GM18870 (cell line): ENCODE data around the gene RMI2.

Experiments used
- ATAC-seq: cut with Tn5 transposase; IDR thresholded peaks from one replicate; pipeline ENCODE4 v1.9.1; 2021; ENCODE audit warnings: moderate library complexity; ENCODE audit not compliant: unreplicated experiment

Gene RMI2

DNA sequence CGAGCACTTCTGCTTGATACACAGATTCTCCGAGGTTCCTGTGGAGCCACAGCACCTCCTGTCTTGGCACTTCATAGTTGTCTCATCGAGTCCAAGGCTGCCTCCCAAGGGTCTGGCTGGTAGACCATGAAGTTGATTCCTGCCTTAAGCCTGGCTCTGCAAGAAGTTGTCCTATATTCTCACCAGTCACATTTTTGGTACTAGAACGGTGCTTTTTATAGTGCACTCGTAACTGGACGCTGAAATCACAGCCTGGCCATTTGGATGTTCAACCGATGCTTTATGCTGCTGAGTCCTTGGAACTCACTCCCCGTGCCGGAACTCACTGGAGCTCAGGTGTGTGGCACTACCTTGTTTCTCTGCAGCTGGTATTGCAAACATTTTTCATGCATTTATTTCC is 35.6 kb downstream of the RMI2 start:
- no peak for ATAC-seq

DNA sequence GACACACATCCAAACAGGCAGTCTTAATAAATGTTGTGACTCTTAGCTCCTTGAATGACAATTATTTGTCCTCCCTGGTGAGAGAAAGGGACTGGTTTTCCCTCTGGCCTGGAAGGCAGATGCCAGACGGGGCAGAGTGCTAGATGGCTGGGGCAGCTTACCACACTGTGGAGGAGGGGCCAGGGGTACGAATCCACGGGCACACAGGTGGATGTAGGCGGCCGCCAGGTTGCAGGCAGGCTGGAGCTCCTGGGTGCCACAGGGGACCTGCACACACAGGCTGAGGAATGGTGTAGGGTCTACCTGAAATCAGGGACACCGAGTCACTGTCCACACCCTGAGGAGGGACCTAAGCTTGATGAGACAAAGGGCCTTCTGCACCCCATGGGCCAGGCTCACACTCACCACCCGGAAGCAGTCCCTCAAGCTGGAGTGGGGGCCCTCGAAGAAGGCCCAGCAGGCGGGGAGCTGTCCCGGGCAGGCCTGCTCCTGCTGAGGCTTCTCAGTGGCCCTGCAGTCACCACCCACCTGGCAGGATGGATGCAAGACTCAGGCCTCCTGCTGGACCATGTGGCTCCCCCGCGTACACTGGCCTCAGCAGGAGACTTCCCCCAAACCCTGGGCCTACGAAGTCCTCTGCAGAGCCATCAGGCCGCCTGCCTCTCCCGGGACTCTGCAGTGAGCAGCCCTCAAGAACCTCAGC is 38.4 kb downstream of the RMI2 start:
- ATAC-seq: no peak

DNA sequence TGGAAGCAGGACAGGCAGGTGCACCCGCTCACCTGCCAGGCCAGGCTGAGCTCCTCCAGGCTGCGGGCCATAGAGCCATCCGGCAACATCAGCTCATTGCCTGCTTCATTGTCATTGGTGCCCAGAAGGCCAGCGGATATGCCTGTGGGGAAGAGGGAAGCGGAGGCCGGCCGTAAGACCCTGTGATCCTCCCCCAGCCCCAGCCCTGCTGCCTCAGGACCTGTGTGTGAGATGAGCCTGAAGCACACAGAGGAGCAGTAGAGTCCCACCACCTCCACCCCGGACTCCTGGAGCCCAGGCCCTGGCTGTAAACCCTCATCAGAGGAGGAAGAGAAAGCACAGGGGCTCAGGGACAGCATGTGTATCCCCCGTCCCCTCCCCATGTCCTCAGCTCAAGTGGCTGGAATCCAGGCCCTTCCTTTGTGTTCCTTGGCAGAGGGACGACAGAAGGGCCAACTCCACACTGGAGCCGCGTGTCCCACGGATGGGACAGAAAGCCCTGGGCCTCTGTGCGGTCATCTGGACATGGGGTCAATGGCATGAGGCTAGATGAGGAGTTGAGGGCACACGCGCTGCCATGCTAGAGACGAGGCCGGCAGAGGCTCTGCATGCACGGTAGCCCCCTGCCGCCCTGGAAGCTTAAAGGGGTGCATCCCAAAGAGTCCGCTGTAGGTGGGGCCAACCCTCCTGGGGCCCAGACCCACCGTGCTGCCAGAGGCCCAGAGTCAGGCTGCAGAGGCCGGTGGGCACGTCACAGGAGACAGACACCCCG is 39.1 kb downstream of the RMI2 start:
- ATAC-seq: no peak

DNA sequence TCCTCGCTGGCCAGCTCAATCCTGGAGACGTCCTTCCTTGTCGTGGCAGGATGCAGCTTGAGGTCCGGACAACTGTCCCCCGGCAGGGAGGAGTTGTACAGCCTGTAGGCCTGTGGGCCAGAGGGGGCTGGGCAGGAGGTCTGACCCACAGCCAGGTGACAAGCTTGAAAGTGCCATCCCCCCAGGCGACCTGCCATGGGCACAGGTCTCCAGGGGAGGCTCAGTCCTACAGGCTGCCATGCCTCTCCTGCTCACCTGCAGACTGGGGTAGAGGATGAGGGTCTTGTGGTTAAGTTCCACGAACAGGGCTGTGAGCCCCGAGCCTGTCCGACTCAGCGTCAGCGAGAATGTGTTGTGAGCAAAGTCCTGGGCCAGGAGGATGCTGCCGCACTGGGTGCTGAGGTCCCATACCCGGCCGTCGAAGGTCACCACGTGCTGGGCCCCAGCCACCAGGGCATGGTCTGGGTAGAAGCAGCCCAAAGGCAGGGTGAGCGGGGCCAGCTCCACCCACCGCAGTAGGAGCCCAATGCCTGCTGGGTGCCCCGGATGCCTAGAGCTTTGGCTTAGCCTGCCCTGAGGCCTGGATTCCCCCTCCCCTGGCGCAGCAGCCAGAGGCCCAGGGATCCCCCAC is 39.8 kb downstream of the RMI2 start:
- no peak for ATAC-seq

DNA sequence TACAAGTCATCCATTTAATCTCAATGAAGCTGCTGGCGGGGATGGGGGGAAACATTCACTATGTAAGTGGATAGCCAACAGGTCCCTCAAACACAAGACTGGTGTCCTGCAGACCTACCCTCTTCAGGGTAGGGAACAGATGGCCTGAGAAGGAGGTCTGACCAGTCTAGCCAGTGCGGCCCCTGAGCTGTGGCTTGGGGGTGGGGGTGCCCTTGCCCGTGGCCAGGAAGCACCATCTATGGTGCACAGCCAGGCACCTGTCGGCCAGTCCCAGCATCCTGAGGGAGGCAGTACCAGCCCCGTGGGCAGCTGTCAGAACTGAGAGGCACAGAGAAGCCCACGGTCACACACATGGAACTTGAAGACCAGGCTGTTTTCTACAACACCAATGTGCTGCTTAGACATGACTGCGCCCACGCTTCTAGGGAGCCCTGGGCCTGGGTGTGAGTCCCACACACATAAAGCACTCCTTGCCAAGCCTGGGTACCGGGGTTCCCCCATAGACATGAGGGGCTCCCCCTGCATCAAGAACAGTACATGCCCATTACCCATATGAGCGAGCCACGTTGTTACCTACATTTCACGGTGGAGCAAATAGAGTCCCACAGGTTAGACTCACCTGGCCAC is 40.9 kb downstream of the RMI2 start:
- no peak for ATAC-seq

DNA sequence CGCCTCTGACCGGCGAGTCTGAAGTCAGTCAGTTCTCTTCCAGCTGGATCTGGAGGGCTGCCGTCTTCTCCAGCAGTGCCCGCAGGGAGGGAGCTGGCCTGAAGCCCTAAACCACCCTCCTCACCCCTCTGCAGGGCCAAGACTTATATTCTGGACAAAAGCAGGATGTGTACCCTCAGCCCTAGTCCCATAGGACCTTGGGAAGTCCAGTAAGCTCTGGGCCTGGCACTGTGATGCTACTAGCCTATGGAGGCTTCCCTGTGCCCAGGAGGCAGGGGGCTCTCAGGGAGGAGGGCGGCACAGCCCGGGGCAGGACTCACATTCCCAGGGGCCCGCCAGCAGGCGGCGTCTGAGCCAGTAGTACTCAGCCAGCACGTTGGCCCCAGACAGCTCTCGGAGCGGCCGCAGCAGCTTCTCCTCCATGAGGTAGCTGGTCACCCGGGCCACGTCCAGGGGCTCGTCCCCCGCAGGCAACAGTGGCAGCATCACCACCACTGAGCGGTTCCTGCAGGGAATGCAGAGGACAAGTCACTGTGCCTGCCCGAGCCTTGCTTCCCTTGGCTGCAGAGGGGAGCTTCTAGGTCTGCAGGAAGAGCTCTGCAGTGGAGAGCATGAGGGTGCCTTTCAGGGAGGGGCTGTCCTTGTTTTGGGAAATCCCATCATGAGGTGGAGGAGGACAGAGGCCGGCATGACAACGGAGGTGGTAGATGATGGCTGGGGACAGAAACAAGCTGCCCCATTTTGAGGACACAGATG is 41.7 kb downstream of the RMI2 start:
- no peak for ATAC-seq

DNA sequence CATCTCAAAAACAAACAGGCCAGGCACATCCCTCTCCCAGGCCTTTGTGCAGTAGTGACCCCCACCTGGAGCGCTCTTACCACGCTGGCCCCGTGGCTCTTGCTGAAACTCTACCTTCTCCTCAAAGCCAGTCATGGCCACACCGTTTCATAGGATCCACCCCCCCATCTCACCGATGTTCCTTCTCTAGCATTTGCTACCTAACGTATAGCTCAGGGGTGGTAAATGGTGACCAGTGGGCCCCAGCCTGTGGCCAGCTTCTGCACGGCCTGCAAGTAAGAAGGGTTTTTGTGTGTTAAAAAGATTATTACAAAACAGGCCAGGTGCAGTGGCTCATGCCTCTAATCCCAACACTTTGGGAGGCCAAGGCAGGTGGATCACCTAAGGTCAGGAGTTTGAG is 43.8 kb downstream of the RMI2 start:
- ATAC-seq: no peak

DNA sequence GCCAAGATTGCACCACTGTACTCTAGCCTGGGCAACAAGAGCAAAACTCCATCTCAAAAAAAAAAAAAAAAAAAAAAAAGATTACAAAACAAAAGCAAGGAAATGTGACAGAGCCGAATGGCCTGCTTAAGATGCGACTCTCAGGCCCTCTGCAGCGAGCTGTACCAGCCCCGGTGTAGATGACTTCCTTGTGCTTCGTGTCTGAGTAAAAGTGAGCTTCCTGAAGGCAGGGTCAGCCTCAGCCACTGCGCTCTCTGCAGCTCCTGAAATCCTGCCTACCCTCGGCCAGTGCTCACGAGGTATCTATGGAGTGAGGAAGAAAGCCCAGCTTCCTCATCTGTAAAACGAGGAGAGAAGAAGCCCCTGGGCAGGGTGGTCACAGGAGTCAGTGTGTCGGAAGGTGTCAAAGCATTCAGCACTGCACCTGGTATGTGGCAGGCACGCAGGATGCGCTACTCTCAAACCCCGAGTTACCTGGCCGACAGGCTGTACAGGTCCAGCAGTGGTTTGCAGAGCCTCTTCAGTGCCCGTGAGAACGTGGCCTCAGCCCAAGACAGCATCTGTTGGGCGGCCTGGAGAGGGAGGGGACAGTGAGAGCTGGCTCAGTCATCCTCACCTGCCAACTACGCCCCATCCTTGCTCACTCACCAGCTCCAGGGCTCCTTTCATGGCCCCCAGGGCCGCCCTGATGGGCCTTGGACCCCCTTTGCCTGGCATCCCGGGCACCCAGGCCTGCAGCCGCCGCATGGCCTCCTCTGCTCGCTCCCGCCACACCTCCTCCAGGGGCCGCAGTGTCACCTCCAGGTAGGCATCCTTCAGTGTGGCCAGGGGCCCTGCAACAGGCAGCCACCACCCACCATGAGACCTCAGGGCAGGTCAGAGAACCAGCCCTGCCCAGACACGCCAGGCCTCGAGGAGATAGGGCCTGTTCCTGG is 44.6 kb downstream of the RMI2 start:
- no peak for ATAC-seq

DNA sequence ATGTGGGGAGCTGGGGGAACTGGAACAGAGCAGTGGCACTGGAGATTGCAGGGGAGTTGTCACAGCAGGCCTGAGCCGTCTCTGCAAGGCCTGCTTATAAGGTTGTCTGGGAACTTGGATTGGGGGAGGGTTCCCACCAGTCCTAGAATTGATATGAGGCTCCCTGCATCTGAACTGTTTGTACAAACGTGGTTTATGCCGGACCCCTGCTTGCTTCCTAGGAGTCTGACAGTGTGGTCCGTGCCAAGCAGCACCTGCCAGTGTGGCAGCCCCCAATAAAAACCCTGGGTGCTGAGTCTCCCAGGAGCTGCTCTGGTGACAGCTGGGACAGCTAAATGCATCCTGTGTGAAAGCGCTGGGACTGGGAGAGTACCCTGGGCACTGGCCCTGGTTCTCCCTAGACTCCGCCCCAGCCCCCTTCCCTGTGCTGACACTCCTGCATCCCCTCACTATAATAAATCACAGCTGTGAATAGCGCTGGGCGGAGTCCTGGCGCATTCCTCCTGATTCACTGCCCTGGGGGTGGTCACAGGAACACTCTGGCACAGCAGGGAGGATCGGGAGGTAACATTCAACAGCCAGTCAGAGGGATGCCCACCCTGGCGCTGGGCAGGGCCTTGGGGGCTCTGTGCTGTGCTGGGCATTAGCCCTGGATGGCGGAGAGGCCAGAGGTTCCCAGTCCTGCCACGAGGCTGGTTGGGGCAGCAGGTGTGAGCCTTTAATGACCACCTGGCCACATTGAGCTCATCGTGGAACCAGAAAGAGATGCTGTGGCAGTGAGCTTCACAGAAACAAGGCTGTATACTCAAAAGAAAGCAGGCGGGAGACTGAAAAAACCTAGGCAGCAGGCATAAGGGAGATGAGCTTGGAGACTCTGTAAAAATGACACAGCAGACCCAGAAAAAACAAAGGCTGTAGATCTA is 45.6 kb downstream of the RMI2 start:
- no peak for ATAC-seq

DNA sequence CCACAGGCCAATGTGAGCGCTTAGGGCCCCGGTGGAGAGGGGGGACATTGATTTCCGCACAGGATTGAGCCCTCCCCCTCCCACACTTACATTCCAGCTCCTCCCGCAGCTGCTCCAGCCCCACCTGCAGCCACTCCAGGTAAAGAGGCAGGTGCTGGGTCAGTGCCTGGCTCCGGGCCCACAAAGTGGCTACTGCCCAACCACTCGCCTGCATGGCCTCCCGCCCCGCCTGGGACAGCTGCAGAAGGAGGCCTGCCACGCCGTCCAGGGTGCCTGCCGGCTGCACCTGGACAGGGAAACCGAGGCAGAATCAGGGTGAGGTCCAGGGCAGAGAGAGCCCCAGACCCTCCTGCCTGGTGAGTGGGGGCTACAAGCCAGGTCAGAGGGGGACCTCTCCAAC is 46.3 kb downstream of the RMI2 start:
- no peak for ATAC-seq

DNA sequence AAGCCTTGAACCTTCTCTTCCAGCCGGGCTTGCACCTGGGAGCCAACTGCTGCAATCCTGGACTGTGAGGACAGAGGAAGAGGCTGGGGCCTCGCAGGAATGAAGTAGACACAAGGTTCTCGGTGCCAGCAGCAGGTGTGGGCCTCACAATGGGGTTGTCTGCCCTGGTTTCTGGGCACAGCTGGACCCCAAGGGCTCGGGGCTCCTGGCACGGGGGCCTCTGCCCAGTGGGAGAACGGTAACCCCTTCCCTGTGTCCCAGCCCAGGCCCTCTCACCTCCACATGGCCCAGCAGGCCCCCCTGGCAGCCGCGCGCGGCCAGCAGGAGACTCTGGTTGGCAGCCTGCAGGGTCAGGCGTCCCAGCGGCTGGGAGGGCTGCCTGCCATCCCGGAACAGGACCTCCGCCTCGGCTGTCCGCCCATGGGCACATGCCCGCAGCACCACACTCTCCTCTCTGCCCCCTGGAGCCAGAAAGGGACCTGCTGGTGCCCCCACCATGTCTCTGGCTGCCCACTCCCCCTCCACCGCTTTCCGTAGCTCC is 46.9 kb downstream of the RMI2 start:
- no peak for ATAC-seq

DNA sequence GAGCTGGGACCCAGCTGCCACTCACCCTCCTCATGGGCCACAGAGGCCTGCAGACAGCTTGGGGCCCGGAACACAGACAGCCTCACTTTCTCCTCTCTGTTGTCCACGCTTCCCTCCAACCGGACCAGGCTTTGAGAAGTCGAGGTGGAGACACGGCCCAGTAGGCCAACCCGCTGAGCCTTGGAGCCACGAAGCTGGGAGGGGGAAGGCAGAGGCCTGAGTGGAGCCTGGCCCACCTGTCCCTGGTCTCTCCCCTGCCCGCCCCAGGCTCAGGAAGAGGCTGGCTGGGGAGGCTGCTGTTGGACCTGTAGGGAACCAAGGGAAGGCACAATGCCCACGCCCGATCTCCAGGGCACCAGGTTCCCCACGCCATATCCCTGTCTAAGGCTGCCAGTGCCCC is 48.1 kb downstream of the RMI2 start:
- no peak for ATAC-seq

DNA sequence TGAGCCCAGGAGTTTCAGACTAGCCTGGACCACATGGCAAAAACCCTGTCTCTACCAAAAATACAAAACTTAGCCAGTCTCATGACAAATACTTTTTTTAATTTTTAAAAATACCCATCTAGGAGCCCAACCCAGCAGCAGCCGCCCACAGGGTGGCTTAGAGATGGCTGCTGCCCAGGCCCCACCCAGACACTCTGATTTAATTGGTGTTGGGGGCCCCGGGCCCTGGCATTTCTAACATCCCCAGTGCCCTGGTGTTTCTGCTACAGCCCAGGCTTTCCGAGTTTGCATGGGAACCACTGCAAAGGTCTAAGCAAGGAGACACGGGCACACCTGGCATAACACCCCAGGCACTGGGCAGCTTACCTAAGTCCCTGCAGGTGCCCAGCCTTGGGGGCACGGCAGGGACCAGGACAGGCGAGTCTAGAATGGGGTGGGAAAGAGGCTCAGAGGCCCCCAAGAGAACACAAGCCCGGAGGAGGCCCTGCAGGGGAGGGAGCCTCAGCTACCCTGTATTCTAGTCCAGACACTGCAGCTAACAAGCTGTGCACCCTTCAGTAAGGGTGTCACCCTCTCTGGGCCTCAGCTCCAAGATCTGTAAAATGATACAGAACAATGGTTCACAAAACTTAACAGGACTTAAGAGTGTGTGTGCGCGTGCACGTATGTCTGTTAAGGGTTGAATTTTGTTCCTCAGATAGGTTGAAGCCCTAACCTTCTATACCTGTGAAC is 48.8 kb downstream of the RMI2 start:
- no peak for ATAC-seq

DNA sequence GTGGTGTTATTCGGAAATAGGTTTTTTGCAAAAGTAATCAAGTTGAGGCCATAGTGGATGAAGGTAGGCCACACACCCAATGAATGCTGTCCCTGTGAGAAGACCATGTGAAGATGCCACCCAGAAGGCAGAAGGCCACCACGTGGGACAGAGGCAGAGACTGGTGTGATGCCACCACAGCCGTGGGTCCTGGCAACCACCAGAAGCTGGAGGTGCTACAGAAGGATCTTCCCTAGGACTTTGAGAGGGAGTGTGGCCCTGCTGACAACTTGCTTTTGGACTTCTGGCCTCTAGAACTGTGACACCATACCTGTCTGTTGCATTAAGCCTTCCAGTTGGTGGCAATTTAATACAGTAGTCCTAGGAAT is 49.3 kb downstream of the RMI2 start:
- ATAC-seq: no peak

DNA sequence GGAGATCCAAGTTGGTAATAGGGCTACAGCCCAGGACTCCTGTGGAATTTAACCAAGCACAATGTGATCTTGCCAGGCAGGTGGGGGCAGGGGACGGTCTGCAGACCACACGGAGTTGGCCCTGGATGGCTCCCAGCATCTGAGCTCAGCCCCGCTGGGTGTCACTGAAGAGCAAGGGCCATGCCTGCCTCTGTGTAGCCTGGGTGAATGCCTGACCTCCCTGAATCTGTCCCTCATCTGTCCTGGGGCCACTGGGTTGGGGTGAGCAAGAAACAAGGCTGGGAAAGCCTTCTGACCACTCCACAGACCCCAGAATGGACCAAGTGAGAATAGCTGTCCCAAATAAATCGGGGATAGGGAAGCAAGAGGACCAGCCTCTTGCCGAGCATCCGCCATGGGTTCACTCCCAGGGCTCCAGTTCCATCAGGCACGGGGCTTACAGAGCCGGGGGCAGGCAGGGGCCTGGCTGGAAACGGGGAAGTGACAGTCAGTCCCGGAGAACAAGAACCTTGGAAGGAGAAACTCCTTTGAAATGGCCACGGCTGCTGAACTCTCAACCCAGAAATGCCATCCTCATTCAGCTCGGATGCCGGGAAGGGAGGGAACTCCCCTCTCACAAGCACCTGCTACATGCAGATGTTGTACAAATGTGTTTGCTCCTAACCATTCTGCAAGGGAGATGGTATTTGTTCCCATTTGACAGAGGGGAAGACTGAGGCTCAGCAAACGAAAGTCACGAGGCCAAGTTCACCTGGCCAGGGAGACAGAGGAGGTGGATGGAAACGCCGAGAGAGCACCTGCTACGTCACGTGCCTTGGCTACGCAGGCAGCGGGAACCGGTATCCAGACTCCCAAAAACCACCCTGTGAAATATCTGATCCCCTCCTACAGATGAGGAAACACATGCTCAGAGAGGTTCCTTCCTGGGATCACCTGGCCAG is 50.0 kb downstream of the RMI2 start:
- no peak for ATAC-seq

DNA sequence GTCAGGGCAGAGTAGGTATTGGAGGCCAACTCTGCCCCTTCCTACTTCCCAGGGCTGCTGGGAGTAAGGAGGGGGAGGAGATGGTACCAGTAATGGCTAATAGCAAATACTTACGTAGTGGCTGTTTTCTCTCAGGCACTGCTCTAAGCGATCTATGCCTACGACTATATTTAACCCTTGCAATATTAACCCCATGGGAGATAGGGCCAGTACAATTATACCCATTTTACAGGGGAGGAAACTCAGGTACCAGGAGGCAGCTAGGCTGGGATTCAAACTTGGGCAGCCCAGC is 50.6 kb downstream of the RMI2 start:
- ATAC-seq: no peak
